ENCODE results near the gene NBPF3. TPM values are rescaled to one million over a fixed set of nuclear protein-coding genes. Genes with fewer than 3 reads are reported as not detected.
"Not testable (repeated sequence)": the region's sequence is repeated elsewhere in the genome, so short reads cannot be mapped to it uniquely, and the experiment has no call there.

NBPF3 gene
- total RNA-seq, 4 donors from 2014 or later: 13.8 to 19.4 (median 16.7) TPM

DNA sequence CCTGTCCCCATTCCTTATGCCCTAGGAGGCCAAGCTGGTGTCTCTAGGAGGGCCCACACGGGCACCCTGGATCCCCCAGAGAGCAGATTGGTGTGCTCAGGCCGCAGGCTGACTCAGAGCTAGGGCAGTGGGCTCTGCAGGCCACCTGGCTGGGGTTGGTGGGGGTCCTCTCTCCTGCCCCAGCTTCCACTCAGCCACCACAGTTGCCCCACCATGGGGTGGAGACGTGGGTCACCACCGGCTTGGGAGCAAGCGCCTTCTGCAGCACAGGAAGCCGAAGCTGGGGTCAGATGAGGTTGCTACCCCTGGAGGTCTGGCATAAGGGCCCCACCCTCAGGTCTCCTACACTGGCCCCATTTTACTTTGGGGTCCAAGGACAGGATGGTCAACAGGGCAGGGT lies 9.1 kb upstream of the NBPF3 start:
- H3K36me3 ChIP-seq; H3K9me3 ChIP-seq; H3K27ac ChIP-seq; H3K4me1 ChIP-seq; intact Hi-C loops (cut with DNase I); H3K27me3 ChIP-seq; H3K4me3 ChIP-seq (replicated peaks in 1 of 3); DNase-seq: not testable (repeated sequence)
- 100% methylated on average over 1 to 3 of the region's 6 CpGs for WGBS, 2 donors

DNA sequence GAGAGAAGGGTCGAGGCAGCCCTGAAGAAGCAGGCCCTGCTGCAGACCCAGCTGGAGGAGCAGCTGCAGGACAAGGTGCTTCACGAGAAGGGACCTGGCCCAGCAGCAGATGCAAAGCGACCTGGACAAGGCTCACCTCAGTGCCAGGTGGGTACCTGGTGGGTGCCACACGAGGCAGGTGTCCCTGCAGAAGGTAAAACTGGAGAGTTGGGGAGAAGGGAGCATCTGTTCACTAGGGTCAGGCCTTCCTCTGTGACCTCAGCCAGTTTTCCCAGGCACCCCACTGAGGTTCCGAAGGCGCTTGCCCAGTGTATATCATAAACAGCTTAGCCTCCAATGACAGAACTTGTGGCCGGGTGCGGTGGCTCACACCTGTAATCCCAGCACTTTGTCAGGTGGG lies 5.5 kb upstream of the NBPF3 start:
- WGBS, 2 donors: 92 to 96% methylated on average over 4 to 7 of the region's 8 CpGs
- DNase-seq: no peak
- Histone ChIP-seq H3K4me3 (replicated peaks in 1 of 3) (no peak overlapping the region), H3K9me3 (no peaks in the 10 kb centered on the region), H3K27ac (no peak overlapping the region), H3K27me3 (no peaks in the 10 kb centered on the region), H3K4me1 (peaks cover 6 to 10% of the 10 kb centered on the region in 2 donors), H3K36me3 (no peaks in the 10 kb centered on the region)
- TF ChIP-seq, protein P1, sequence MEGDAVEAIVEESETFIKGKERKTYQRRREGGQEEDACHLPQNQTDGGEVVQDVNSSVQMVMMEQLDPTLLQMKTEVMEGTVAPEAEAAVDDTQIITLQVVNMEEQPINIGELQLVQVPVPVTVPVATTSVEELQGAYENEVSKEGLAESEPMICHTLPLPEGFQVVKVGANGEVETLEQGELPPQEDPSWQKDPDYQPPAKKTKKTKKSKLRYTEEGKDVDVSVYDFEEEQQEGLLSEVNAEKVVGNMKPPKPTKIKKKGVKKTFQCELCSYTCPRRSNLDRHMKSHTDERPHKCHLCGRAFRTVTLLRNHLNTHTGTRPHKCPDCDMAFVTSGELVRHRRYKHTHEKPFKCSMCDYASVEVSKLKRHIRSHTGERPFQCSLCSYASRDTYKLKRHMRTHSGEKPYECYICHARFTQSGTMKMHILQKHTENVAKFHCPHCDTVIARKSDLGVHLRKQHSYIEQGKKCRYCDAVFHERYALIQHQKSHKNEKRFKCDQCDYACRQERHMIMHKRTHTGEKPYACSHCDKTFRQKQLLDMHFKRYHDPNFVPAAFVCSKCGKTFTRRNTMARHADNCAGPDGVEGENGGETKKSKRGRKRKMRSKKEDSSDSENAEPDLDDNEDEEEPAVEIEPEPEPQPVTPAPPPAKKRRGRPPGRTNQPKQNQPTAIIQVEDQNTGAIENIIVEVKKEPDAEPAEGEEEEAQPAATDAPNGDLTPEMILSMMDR (IDR thresholded peaks at IDR 0.05): no peak
- intact Hi-C loops (cut with DNase I): no loop called here

DNA sequence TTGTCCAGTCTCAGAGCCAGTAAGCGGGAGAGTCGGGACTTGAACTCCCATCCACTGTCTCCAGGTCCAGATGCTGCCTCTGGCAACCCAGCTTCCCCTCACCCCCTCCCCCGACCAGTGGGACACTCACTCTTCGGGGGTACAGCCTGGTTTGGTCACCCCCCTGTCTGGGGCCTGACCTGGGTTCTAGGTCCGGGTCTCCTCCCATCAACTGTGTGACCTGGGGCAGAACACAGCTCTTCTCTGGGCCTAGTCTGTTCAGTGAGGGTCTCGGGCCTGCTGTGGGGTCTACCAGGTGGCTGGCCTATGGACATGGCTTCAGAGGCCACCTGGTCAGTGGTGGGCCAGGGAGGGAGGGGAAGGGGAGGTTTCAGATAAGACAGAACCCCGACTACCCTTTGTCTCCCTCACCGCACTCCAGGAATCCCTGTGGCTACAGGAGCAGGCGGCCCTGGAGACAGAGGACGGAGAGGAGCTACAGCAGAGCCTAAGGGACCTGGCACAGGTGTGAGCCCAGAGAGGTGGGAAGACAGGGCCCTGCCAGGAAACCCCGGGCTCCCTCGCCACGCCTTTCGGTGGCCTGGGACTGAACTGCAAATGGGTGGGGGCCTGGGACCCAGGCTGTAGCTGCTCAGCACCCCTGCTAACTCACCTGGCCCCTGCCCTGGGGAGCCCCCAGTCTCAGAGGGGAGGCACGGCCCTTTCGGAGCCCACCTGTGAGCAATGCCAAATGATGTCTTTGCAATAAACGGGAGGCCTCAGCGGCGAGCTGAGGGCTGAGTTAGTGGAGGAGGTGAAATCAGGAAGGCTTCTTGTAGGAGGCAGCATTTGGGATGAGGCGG lies 4.1 kb upstream of the NBPF3 start:
- peaks cover 6 to 15% of the 10 kb centered on the region in 2 donors for H3K4me1 ChIP-seq
- 87 to 89% methylated on average over 17 to 19 of the region's 20 CpGs for WGBS, 2 donors
- intact Hi-C loops (cut with DNase I): no loop called here
- peak overlapping the region in 1 of 3 donors; percentile 34 for H3K4me3 ChIP-seq (replicated peaks in 1 of 3)
- no peaks in the 10 kb centered on the region for H3K36me3 ChIP-seq
- no peaks in the 10 kb centered on the region for H3K27me3 ChIP-seq
- no peak for TF ChIP-seq POLR2A (IDR thresholded peaks at IDR 0.05)
- TF ChIP-seq, protein P1 (IDR thresholded peaks at IDR 0.05): no peak
- no peaks in the 10 kb centered on the region for H3K9me3 ChIP-seq
- H3K27ac ChIP-seq: no peak overlapping the region
- DNase-seq: no peak

DNA sequence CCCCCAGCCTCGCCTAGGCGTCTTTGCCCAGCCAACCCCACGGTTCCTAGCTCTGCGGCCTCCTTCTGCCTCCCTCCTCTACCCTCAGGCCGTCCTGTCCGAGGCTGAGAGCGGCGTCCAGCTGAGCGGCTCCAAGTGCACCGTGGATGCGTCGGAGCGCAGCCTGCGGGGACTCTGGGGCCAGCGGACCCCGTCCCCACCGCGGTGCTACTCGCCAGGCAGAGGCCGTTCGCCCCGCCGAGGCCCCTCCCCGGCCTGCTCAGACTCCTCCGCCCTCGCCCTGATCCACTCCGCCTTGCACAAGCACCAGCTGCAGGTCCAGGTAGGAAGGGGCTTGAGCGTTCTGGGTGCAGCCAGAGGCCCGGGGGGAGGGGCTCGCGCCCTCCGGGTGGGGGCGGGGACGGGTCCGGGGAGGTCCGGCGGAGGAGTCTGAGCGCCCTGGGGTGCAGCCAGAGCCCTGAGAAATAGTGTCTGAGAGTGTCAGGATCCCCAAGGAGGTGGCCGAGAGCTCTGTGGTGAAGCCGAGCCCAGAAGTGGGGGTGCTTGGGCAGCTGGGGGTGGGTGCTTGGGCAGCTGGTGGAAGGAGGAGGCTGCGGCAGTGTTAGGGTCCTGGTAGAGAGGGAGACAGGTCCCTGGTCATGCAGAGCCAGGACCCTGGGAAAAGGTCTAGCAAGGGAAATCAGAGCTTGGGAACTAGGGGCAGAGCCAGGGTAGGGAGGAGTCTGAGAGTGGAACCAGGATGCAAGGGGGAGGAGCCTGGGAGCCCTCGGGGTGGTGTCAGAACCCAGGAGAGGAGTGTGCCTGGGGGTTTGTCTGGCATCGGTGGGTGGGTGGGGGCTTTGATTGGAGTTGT lies 3.2 kb upstream of the NBPF3 start:
- Histone ChIP-seq H3K9me3 (no peaks in the 10 kb centered on the region), H3K27me3 (no peaks in the 10 kb centered on the region), H3K27ac (no peak overlapping the region), H3K4me1 (peaks cover 6 to 18% of the 10 kb centered on the region in 2 donors), H3K4me3 (replicated peaks in 1 of 3) (peak overlapping the region; percentile 20 to 34 (median 33)), H3K36me3 (no peaks in the 10 kb centered on the region)
- DNase-seq: peak; percentile 49 to 54
- WGBS, 2 donors: 13 to 28% methylated on average over 14 to 19 of the region's 43 CpGs
- TF ChIP-seq POLR2A (IDR thresholded peaks at IDR 0.05): no peak
- TF ChIP-seq, protein P1 (IDR thresholded peaks at IDR 0.05): no peak
- intact Hi-C loops (cut with DNase I): no loop called here

DNA sequence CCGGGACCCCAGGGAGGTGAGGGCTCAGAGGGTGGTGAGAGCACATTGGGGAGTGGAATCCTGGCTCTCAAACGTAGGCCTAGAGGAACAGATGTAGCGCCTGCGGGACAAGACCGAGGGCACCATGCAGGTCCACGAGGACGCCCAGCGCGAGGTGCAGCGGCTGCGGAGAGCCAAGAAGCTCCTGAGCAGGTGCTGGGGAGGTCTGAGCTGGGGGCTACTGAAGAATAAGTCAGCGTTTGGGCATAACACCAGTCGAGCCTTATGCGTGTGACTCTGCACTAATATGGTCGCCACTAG lies 2.6 kb upstream of the NBPF3 start:
- TF ChIP-seq POLR2A (IDR thresholded peaks at IDR 0.05): no peak
- TF ChIP-seq, protein P1 (IDR thresholded peaks at IDR 0.05): no peak
- Histone ChIP-seq H3K4me1 (peaks cover 6 to 18% of the 10 kb centered on the region in 2 donors), H3K27me3 (no peaks in the 10 kb centered on the region), H3K27ac (no peak overlapping the region), H3K4me3 (replicated peaks in 1 of 3) (peak overlapping the region in 1 of 3 donors; percentile 34), H3K9me3 (no peaks in the 10 kb centered on the region), H3K36me3 (no peaks in the 10 kb centered on the region)
- intact Hi-C loops (cut with DNase I): no loop called here
- 78 to 80% methylated on average over 15 of the region's 15 CpGs for WGBS, 2 donors
- DNase-seq: no peak

DNA sequence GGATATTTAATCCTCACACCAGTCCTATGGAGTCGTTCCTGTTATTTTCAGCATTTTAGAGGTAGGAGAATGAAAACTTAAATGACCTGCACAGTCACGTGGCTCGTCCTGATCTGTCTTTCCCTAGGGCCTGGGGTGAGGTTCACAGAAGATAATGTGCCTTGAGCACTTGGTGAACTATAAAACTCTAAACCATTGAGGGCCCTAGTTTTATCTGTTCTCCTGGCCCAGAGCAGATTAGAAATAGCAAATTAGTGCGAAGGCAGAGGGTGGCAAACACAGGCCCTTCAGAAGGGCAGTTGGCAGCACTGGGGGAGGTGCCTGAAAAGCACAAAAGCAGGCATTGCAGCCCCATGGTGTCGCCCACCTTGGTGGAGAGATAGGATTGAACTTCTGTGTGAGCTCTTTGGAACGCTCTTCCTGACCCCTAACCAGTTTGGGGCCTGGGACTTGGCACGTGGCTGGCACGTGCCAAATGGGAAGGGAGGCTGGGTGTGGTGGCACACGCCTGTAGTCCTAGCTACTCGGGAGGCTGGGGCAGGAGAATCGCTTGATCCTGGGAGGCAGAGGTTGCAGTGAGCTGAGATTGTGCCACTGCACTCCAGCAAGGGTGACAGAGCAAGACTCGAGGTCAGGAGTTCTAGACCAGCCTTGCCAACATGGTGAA lies 1.2 kb upstream of the NBPF3 start:
- DNase-seq; H3K4me3 ChIP-seq (replicated peaks in 1 of 3); H3K27ac ChIP-seq; intact Hi-C loops (cut with DNase I); H3K27me3 ChIP-seq; H3K36me3 ChIP-seq; H3K9me3 ChIP-seq: not testable (repeated sequence)
- WGBS, 2 donors: 88 to 93% methylated on average over 12 of the region's 12 CpGs
- peaks cover 6 to 18% of the 10 kb centered on the region in 2 donors for H3K4me1 ChIP-seq

Measured in thyroid gland (tissue), 4 donors.